GM12872 (cell line): ENCODE results near the gene NDEL1.

ENCODE experiments used
- TF ChIP-seq, protein P1 (sequence below): IDR thresholded peaks from 3 replicates; pipeline ENCODE4 v1.5.1; 2011; ENCODE audit warnings: low read depth, mild to moderate bottlenecking, low read length, moderate library complexity; ENCODE audit not compliant: insufficient read depth

NDEL1 gene

DNA sequence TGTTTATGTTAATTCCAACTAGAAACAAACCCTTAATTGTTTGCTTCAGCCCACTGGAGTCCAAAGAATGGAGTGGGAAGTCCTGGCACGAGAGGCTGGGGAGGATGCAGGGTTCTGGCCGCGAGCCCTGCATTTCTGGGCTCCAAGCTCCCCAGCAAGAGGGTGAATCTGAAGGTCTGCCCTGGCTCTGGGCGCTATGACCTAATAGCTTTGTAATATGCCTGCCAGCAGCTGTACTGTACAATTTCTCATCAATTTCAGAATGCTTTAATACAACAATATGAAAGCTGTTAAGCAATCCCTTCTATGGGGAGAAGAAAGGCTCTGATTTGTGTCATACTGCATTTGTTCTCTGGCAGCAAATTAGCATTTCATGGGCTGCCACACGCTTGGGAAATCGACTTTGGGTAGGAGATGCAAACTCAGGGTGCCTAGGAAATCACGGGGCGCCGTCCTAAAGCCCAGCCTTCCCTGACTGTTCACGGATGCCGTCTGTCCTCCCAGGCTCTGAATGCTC lies 43.8 kb downstream of the NDEL1 start:
- TF ChIP-seq, protein P1, sequence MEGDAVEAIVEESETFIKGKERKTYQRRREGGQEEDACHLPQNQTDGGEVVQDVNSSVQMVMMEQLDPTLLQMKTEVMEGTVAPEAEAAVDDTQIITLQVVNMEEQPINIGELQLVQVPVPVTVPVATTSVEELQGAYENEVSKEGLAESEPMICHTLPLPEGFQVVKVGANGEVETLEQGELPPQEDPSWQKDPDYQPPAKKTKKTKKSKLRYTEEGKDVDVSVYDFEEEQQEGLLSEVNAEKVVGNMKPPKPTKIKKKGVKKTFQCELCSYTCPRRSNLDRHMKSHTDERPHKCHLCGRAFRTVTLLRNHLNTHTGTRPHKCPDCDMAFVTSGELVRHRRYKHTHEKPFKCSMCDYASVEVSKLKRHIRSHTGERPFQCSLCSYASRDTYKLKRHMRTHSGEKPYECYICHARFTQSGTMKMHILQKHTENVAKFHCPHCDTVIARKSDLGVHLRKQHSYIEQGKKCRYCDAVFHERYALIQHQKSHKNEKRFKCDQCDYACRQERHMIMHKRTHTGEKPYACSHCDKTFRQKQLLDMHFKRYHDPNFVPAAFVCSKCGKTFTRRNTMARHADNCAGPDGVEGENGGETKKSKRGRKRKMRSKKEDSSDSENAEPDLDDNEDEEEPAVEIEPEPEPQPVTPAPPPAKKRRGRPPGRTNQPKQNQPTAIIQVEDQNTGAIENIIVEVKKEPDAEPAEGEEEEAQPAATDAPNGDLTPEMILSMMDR: no peak

DNA sequence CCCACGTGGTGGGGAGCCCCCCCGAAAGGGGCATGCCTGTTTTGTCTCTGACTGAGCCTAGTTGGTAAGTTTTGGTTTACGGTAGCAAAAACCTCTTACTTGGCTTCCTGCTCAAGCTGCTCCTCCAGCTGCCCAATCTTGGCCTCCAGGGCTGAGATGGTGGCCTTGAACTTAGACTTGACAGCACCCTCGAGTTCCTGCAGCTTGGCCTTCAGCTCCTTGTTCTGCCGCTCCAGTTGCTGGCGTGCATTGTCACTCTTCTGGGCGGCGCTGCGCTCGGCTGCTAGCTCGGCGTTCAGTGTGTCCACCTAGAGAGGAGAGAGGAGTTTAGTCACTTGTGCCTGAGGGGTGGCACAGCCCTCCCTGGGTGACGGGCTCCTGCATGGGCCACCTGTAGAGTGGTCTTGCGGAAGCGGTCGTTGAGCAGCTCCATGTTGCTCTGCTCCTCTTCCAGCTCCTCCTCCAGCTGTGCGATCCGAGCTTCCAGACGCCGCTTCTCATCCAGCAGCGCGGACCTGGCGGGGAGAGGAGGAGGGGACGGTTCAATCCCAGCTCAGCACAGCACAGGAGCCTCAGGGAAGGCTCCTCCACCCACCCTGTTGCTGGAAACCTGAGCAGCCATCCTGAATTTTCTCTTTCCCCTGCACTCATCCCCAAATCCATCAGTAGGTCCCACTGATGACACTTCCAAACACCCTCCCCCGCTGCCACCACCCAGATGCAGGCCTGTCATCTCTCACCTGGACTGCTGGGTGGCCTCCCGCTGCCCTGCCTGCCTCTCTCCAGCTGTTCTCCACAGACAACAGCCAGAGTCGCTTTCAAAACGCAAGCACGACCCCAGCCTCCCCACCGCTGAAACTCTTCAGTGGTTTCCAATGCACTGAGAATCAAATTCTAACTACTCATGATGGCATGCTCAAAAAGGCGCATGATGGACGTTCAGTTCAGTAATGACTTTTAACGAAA lies 44.6 kb downstream of the NDEL1 start:
- TF ChIP-seq, protein P1: no peak

DNA sequence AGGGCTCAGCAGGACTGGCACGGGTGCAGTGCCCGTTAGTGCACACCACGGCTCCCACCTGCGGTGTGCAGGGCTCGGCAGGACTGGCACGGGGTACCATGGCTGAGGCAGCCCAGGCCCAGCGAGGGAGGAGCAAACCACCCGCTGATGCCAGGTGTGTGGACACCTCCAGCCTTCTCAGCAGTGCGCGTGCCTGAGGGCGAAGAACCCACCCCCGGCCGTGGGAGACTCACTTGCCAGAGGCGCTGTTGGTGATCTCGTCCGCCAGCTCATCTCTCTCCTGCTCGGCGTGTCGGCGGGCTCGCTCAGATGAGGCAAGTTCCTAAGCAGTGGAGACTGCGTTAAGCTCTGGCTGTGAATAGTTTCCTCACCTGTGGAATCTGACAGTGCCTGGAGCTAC lies 45.4 kb downstream of the NDEL1 start:
- TF ChIP-seq, protein P1: no peak

DNA sequence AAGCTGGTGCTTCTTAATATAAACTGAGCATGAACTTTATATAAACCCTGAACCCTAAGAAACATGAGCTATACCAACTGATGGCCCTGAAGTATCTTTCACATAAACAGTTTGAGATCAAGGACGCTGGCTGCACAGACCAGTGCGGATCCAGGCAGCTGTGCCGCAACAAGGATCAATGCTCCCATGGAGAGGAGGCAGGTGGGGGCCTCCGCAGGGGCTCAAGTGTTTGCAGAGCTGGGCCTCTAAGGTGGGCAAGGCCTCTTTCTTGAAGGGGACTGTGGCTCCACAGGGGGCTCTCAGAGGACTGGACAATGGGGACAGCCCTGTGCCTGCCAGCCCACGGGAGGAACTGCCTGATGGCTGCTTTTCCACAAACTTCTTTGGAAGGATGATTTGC lies 46.0 kb downstream of the NDEL1 start:
- TF ChIP-seq, protein P1: no peak

DNA sequence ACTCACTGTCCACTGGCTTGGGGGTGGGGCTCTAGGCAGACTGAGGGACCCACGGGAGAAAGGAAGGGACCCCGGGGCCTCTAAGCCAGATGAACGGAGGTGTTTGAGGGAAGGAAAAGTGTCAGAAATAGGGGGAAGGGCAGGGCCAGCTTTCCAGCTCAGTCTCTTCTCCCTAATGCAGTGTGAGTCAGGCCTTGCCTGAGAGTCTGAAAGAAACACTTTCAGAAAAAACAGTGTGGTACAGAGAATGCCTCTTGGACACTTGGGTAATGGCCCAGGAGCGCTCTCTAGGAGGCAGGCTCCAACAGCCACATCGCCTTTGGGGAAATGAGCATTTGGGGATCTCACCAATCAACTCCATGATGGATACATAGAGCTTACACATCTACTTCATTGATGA lies 46.9 kb downstream of the NDEL1 start:
- TF ChIP-seq, protein P1: no peak

DNA sequence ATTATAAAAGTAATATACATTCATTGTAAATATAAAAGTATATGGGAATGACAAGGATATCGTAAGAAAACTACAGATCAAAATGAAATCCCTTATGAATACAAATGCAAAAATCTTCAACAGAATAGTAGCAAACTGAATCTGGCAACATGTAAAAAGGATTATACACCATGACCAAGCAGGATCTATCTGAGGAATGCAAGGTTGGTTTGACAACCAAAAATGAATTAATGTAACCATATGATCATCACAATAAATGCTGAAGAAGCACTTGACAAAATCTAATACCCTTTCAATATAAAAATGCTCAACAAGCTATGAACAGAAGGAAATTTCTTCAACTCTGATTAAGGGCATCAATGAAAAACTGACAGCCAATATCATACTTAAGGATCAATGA lies 48.8 kb downstream of the NDEL1 start:
- TF ChIP-seq, protein P1: no peak

DNA sequence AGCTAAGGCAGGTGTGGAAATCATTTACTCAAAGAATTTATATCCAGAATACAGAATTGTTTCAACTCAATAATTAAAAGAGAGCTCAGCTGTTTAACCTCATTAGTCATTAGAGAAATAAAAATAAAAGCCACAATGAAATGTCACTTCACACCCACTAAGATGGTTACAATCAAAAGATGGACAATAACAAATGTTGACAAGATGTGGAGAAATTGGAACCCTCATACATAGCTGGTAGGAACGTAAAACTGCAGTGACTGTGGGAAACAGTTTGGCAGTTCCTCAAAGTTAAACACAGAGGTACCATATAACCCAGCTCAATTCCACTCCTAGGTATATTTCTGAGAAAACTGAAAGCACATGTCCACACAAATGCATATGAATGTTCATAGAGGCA lies 49.8 kb downstream of the NDEL1 start:
- TF ChIP-seq, protein P1: no peak
